Fibroblast of peridontal ligament (primary cell): ENCODE results near the gene PDE5A.
A peak's percentile ranks its signal among the peaks of the same experiment; 100 is the strongest.
"Not testable (repeated sequence)": the region's sequence is repeated elsewhere in the genome, so short reads cannot be mapped to it uniquely, and the experiment has no call there.

ENCODE experiments used
- DNase-seq: peaks from one replicate; pipeline ENCODE4 v3.0.0-alpha.2; 2010; ENCODE audit errors: extremely low read depth

PDE5A gene

GRCh38 chr4:119628281-119629141, at the start of gene PDE5A:
Gene PDE5A, minus strand, starts transcription at chr4:119628804. Its CDS starts 133 bp downstream, at chr4:119628671.
- DNase-seq: peak; percentile 75

- DNase-seq: no peak
Measured at GRCh38 chr4:119676101-119676500, 47.5 kb upstream of the PDE5A start.

GRCh38 chr4:119675391-119675790, 46.8 kb upstream of the PDE5A start:
- no peak for DNase-seq

GRCh38 chr4:119672938-119673337, 44.3 kb upstream of the PDE5A start:
- DNase-seq: no peak

- no peak for DNase-seq
Measured at GRCh38 chr4:119672086-119672485, 43.5 kb upstream of the PDE5A start.

GRCh38 chr4:119671205-119671604, 42.6 kb upstream of the PDE5A start:
- DNase-seq: no peak

GRCh38 chr4:119667802-119668201, 39.2 kb upstream of the PDE5A start:
- DNase-seq: no peak

GRCh38 chr4:119666653-119667091, 38.1 kb upstream of the PDE5A start:
- DNase-seq: no peak

GRCh38 chr4:119665752-119666151, 37.1 kb upstream of the PDE5A start:
- DNase-seq: no peak

GRCh38 chr4:119664168-119664907, 35.7 kb upstream of the PDE5A start:
- peak; percentile 58 for DNase-seq

- peak; percentile 44 for DNase-seq
Measured at GRCh38 chr4:119663160-119663788, 34.7 kb upstream of the PDE5A start.

GRCh38 chr4:119662612-119663011, 34.0 kb upstream of the PDE5A start:
- DNase-seq: not testable (repeated sequence)

- no peak for DNase-seq
Measured at GRCh38 chr4:119661231-119661630, 32.6 kb upstream of the PDE5A start.

GRCh38 chr4:119659576-119659975, 31.0 kb upstream of the PDE5A start:
- peak; percentile 72 for DNase-seq

GRCh38 chr4:119657111-119657611, 28.6 kb upstream of the PDE5A start:
- peak; percentile 62 for DNase-seq

GRCh38 chr4:119656342-119656741, 27.7 kb upstream of the PDE5A start:
- no peak for DNase-seq

- DNase-seq: no peak
Measured at GRCh38 chr4:119655111-119655837, 26.7 kb upstream of the PDE5A start.

GRCh38 chr4:119653990-119654389, 25.4 kb upstream of the PDE5A start:
- no peak for DNase-seq

GRCh38 chr4:119652998-119653397, 24.4 kb upstream of the PDE5A start:
- DNase-seq: peak; percentile 92

GRCh38 chr4:119648398-119648797, 19.8 kb upstream of the PDE5A start:
- DNase-seq: no peak

- peak; percentile 78 for DNase-seq
Measured at GRCh38 chr4:119647558-119647957, 19.0 kb upstream of the PDE5A start.
